ENCODE results near the gene IGLL5.
"Not testable (repeated sequence)": the region's sequence is repeated elsewhere in the genome, so short reads cannot be mapped to it uniquely, and the experiment has no call there.

Gene IGLL5

DNA sequence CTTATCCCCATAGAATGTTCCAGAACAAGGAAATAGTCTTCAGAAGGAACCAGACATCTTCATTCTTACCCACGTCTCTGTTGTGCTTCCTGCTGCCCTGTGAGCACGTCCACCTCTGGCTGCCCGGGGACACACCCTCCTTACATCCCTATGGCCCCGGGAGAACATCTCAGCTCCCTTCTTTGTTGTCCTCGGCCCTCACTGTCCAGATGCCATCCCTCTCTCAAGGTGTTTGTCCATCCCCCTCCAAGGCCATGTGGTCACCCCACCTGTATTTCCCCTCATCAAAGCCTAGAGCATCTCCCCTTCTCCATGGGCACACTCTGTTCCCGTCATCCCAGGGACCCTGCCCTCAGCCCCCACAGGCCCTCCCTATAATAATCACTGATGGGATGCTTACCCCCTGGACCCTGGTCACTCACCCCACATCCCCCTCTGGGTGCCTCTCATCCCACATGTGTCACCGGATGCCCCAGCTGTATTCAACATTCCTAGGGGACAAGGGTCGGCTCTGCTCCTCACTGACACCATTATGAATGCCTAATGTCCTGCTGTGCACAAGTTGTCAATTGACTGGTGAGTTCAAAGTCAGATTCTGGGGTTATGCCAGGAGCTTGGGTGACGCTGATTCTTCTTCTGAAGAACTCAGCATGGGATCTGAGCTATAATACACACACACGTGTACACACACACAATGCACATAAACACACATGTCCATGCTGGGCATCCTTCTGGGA is 28.8 kb downstream of the IGLL5 start:
- DNase-seq: no peak

DNA sequence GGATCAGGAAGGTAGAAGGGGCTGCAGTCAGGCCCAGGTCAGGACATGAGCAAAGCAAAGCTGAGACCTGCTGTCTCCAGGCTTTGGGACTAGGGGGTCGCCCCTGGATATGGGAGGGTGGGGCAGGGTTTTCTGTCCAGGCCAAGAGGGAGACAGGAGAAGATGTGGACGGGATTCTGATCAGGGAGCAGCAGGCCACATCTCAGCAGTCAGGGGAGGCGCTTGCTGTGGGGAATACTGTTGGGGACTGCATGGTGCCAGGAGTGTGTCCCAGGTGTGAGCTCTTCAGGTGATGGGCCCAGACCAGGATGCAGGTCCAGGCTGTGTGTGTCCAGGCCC is 29.3 kb downstream of the IGLL5 start:
- DNase-seq: no peak

DNA sequence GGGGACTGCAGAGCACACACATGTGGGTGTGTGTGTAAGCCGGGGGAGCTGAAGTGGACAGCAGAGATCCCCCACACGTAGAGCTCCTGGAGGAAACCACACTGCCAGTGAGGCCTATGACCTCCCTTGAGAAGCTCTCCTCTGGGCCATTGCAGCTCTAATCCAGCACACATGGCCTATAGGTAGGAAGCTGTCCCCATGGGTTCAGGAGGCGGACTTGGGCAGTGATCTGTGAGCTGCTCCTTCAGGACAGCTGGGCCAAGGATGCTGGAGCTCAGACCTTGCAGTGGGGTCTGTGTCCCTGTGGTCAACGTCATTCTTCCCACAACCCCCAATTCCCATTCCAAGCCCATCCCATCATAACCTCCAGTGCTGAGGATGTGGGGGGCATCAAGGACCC is 29.8 kb downstream of the IGLL5 start:
- no peak for DNase-seq

DNA sequence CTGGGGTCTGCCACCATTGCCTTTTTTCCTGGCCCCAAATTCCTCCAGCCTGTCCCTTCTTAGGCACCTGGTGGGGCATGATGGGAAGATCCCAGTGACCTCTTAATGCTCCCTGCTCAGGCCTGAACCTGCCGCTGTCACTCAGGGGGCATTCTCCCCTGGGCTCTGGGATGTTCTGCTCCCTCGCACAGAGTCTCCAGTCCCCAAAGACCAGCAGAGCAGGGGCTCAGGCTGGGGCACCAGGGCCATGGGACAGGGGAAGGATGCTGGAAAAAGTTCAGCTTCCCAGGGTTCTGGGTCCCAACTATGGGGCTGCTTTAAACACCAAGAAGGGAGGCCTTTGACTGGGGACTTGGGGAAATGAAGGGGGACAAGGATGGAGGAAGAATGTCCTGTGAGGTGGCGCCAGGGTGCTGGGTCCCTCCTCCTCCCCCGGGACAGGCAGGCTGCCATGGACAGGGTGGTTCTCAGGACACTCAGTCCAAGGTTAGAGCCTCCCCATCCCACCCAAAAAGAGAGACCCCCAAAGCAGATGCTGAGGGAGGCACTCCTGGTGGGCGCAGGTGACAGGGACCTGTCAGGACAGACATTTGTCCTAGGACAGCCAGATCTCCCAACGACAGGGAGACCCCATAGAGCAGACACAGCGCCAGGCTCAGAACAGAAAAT is 30.8 kb downstream of the IGLL5 start:
- DNase-seq: no peak

DNA sequence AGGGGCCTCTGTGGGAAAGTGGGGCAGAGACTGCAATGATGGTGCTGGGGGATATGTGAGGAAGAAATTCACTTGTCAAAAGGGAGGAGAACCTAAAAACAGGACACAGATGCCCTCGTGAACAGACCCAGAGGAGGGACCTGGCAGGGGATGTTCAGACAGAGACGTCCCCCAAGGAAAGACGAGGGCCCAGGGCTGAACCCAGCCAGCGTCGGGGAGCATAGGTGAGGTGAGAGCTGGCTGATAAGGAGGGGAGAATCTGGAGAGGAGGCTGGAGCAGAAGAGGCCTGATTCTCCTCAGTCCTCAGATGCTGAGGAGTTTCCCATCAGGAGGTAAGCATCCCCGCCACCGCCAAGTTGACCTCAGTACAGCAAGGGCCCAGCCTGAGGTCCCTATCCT is 31.4 kb downstream of the IGLL5 start:
- DNase-seq: no peak

DNA sequence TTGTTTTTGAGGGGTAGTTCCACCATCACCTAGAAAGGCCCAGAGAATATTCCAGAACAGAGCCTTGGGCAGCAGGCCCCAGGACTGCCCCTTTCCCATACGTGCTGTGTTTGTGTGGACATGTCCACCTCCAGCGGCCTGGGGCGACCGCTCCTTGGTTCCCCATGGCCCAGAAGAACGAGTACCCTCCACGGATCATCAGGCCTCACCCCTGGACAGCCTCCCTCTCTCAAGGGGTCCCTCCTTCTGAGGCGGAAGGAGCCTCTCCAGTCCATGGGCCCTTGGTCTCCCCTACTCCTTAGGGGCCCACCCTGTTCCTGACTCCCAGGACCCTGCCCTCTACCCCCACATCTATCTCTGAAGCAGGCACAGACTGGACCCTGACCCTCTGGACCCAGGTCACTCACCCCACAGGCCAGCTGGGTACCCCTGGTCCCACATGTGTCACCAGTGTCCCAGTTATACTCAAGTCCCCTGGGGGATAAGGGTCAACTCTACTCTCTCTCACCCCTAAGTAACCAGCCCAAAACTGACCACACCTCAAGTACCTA is 32.6 kb downstream of the IGLL5 start:
- no peak for DNase-seq

DNA sequence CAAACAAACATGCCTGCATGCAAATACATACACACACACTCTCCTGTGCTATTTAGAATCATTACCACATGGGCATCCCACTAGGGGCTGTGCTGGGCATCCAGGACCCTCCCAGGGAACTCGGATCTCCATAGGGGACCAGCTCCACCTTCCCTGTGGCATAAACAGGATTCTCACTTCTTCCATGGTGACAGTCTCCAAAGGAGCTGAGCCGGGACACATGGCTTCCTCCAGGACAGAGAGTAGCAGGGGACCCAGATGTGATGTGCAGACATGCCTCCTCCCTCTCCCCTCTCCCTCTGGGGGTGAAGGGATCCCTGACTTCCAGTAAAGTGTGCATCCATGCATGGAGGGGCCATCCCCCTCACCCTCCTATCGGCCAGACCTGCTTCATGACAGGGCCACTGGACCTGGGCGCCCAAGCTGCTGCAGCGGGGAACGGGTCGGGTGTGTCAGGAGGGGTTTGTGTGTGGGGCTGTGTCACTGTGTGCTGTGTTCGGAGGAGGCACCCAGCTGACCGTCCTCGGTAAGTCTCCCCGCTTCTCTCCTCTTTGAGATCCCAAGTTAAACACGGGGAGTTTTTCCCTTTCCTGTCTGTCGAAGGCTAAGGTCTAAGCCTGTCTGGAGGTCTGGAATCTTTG is 33.4 kb downstream of the IGLL5 start:
- DNase-seq: no peak

DNA sequence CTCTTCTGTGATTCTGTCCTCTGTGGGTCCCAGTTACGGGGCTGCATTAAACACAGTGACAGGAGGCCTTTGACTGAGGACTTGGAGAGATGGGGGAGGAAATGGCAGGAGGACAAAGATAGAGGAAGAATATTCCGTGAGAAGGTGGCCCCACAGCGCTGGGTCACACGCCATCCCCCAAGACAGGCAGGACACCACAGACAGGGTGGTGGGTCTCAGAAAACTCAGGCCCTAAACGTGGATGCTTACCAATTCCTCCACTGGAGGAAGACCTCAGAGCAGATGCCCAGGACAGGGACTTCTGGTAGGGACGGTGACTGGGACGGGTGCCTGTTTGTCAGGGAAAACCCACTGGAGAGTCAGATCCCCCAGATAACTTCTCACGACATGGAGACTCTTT is 34.0 kb downstream of the IGLL5 start:
- DNase-seq: no peak

DNA sequence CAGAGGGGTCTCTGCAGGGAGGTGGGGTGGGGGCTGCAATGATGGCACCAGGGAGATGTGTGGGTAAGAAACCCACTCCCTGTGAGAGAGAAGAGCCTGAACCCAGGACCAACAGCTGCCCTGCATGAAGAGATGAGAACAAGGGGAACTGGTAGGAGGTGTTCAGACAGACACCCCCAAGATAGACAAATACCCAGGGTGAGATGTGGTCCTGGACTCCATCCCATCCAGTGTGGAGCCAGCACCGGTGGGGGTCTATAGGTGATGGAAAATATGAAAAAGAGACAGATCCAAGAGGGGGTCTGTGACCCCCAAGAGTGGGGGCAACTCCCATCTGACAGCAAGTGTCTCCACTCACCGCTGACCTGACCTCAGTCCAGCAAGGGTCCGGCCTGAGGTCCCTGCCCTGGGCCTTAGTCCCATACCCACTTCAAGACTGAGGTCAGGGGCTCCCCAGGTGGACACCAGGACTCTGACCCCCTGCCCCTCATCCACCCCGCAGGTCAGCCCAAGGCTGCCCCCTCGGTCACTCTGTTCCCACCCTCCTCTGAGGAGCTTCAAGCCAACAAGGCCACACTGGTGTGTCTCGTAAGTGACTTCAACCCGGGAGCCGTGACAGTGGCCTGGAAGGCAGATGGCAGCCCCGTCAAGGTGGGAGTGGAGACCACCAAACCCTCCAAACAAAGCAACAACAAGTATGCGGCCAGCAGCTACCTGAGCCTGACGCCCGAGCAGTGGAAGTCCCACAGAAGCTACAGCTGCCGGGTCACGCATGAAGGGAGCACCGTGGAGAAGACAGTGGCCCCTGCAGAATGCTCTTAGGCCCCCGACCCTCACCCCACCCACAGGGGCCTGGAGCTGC is 34.7 kb downstream of the IGLL5 start:
- DNase-seq: not testable (repeated sequence)

DNA sequence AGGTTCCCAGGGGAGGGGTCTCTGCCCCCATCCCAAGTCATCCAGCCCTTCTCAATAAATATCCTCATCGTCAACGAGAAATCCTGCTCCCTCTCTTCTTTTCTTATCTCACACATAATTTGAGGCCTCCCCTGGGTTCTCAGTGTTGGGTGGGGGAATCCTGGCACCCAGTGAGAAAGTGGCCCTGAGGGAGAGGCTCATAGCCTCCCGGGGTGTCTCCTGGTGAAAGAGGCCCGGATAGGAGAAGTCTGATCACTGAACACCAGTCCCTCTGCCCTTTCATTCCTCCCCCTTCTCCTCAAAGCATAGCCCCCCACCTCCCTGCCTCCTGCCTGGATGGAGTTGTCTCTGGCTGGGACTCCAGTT is 35.3 kb downstream of the IGLL5 start:
- no peak for DNase-seq

DNA sequence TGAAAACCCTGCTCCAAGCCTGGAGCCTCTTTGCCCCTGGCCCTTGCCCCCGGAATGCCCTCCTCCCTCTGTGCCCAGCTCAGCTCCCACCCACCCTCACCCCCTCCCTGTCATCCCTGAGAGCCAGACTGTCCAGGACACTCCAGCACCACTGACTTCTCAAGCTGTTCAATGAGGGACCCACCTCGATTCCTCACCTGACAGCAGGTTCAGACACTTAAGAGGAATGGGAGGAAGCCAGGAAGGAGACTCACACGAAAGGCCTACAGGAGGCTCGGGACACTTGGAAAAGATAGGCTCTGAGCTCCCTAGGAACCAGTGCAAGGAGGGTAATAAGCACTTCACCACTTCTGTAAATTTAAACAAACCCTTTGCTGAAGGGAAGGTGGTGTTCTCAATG is 35.8 kb downstream of the IGLL5 start:
- DNase-seq: no peak

DNA sequence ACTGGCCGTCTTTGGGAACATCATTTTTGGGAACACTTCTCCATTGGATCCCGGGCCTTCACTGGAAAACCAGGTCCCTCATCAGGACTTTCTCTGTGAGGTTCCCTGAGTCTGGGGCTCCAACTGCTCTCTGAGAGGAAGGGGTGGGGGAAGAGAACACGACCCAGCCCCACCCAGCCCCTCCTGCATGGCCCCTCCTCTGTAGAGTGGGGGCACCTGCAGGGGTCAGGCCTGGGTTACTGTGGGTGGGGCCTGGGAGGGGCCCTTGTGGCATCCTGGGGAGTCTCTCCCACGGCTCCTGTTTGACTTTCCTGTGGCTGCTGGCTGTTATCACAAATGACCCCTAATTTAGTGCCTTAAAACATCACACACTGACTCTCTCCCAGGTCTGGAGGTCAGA is 36.3 kb downstream of the IGLL5 start:
- no peak for DNase-seq

DNA sequence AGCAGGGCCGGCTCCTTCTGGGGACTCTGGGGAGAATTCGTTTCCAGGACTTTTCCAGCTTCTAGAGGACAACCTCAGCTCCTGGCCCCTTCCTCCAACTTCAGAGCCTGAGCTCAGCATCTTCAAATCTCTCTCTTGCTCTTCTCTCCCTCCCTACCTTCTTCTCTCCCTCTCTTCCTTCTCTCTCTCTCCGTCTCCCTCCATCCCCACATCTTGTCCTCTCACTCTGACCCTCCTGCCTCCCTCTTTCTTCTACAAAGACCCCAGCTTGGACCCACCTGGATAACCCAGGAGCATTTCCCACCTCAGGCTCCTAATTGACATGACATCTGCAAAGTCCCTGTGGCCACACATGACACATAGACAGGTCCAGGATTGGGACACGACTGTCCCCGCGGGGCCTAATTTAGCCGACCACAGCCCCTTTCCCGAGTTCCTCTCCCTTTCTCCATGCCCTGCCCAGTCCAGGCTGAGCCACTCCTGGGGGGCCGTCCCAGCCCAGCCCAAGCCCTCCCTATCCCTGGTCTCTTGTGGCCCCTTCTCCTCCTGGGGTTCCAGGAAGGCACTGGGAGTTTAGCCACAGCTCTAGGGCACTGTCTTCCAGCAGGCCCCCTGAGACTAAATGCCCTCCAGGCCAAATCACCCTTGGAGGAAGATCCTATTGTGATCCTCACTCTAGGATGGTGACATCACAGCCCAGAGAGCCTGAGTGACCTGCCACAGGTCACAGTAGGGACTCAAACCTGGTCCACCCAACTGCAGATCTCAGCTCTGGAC is 36.9 kb downstream of the IGLL5 start:
- DNase-seq: no peak

DNA sequence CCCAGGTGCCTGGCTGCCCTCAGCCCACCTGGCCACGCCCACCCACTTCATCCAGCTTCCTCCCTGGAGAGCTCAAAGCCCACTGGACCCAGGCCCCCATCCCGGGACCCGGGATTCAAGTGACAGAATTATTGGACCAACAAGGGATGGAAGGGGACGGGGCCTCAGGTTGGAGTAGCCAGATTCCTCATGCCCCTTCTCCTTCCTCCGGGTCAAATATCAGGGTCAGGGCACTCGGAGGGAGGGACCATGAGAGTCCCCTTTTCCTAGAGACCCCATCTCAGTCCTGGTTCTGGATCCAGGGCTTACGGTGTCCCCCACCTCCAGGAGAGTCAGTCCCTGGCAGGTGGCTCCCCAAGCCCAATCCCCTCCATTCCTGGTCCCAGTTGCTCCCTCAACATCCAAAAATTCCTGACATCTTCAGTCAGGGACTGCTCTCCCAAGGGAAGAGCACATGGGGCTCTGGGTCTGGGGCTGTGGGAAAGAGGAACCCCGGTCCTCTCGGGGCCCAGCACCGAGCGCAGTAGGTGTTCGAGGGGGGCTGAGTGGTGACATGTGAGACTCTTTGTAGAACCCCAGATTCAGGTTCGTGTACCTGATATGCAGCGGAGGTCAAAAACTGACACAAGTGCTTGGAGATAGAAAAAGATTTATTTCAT is 37.7 kb downstream of the IGLL5 start:
- DNase-seq: no peak

DNA sequence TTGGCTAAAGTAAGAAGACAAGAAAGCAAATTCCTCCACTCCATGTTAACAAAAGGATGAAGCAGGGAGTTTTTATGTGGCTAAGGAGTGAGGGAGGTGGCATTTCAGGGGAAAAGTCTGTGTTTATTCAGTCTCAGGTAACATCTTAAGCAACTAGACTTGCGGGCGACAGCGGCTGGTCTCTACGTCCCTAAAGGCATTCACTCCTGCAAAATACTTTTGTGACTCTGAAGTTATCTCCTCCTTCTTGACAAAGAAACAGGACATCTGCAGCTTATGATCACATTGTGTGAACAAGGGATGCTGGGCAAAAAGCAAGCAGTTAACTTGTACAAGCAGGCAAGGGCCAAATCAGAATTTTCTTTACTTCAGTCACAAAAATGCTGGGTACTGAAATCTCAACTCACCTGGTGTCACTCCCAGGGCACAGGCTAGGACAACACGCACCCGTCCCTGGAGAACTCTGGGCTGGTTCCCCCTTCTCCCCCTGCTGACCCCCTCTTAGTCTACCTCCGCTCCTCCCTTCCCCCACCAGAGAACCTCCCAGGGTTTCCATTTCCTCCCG is 38.3 kb downstream of the IGLL5 start:
- DNase-seq: no peak

DNA sequence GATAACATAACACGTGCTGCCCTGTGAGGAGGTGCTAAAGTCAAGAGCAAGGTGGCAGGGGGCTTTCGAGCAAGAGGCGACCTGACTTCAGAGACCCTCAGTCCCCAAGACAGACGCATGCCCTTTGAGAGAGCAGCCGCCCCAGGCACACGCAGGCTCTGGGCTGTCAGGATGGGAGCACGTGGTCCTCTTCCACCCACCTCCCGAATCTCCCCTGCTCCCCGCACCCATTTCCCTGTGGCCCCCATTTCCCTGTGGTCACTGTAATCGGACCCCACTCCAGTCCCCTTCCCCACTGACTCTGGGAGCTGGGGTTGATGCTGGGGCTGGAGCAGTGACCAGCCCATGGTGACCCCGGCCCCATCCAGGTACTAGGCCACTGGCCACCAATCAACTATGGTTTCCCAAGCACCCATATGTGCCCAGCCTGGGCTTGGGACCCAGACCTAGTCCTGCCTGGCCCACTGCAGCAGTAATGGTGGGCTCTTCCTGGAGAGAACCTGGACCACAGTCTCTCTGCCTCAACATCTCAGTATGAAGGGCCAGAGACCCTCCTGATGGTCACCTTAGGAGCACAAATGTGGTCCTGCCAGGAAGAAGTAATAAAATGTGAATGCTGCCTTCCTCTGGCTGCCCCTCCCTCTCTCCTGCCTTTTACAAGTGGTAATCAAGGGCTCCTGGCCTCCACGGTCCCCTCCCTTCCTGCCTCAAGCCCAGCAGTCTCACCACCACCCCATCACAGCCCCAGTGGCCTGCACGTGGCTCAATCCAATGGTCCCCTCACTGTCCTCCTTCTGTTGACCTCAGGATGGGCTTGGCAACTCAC is 39.0 kb downstream of the IGLL5 start:
- no peak for DNase-seq

DNA sequence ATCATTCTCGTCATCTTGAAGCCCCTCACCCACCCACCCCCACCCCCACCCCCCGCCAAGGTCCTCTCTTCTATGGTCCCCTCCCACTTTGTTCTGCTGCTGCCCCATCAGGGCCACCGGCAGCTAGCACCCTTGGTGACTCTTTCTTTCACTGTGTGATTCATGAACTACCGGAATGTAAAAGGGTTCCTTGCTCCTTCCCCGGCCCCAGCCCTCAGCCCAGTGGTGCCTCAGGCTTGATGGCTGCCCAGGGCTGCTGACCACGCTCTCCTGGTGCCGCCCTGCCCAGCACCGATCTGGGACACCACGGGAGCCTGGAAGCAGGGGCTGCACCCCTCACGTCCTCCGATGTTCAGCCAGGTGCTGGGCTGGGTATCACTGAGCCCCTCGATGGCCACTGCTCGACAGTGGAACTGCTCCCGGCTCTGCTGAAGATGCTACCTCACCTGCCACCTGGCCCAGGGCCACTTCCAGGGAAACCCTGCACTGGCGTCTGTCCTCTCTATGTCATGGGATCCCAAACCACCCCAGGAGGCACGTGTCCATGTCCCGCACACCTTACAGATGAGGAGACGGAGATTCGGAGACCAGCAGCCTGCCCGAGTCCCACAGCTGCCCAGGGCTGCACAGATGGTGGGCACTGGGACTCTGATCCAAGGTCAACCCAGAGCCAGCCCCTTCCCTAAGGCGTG is 39.7 kb downstream of the IGLL5 start:
- DNase-seq: no peak

DNA sequence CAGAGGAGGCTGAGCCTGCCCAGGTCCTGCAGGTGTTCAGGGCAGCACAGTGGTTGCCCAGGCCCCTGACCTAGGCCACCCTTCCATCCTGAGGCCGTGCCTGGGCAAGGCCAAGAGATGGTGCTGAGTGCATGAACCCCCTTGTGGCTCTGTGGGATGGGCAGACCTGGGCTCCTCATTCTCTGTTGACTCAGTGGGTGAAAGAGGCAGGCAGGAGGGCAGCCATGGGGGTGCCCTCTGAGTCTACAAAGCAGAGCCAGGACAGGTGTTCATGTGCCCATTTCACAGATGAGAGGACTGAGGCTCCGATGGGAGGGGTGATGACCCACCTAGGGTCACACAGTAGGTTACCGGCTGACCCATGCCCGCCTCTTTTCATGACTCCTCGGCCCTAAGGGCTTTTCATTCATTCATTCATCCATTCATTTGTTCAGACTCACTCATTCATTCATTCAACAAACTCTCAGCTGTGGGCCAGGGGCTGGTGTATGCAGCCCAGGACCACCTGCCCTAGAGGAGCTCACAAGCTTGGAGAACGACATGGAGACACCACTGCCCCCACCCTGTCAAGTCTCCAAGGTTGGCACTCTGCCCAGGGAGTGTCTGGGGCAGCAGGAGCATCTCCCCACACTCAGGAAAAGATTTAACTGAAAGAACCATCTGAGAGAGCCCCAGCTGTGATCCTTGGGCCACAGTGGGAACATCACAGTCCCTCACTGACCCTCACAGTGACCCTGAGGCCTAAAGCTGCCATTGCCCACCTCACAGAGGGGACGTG is 40.5 kb downstream of the IGLL5 start:
- DNase-seq: no peak
